ENCODE results near the gene RARA. TPM values are rescaled to one million over a fixed set of nuclear protein-coding genes. Genes with fewer than 3 reads are reported as not detected.
"Not testable (repeated sequence)": the region's sequence is repeated elsewhere in the genome, so short reads cannot be mapped to it uniquely, and the experiment has no call there.

RARA gene
- total RNA-seq, 1 experiment from 2014 or later: 10.6 TPM

GRCh38 chr17:40295488-40296436, 13.2 kb upstream of the RARA start:
- no peak for DNase-seq (ENCODE audit: extremely low read depth, low read depth)

DNA sequence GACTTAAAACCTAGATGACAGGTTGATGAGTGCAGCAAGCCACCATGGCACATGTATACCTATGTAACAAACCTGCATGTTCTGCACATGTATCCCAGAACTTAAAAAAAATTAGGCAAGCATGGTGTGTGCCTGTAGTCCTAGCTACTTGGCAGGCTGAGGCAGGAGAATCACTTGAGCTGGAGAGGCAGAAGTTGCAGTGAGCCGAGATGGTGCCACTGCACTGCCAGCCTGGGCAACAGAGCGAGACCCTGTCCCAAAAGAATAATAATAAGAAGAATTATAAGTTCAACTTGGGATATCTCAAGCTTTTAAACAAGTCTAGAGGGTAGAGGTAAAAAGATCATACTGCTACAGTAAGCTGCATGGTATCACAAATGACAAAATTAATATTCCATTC, 11.5 kb upstream of the RARA start:
- DNase-seq (ENCODE audit: extremely low read depth, low read depth): no peak

- DNase-seq (ENCODE audit: extremely low read depth, low read depth): no peak
Observed at GRCh38 chr17:40298726-40299125, 10.3 kb upstream of the RARA start.

DNA sequence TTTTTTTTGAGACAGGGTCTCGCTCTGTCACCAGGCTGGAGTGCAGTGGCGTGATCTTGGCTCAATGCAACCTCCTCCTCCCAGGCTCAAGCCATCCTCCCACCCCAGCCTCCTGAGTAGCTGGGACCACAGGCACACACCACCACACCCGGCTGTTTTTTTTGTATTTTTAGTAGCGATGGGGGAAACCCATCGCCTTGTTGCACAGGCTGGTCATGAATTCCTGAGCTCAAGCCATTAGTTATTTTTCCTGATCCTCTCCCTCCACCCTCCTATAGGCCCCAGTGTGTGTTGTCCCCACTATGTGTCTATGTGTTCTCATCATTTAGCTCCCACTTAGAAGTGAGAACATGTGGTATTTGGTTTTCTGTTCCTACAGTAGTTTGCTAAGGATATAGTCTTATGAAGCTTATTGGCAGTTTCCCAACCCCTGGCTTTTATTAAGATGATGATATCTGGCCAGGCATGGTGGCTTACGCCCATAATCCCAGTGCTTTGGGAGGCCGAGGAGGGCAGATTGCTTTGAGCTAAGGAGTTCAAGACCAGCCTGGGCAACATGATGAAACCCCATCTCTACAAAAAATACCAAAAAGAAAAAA, 9.7 kb upstream of the RARA start:
- DNase-seq (ENCODE audit: extremely low read depth, low read depth): not testable (repeated sequence)

DNA sequence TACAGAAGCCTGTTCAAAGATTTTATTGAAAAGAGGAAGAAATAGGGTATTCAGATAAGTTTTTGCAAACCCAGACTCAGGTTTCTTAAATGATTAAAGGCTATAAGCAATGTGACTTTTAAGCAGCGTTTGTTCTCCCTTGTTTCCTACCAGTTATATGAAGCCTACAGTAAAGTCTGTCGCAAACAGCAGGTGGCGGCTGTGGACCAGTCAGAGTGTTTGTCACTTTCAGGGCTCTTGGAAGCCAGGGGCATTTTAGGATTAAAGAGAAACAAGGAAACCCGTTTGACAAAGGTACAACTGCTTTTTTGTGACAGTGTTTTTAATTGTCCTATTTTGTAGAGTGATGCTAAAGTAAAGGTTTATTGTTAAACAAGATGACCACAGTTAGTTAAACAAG, 7.7 kb upstream of the RARA start:
- DNase-seq (ENCODE audit: extremely low read depth, low read depth): peak; percentile 31

DNA sequence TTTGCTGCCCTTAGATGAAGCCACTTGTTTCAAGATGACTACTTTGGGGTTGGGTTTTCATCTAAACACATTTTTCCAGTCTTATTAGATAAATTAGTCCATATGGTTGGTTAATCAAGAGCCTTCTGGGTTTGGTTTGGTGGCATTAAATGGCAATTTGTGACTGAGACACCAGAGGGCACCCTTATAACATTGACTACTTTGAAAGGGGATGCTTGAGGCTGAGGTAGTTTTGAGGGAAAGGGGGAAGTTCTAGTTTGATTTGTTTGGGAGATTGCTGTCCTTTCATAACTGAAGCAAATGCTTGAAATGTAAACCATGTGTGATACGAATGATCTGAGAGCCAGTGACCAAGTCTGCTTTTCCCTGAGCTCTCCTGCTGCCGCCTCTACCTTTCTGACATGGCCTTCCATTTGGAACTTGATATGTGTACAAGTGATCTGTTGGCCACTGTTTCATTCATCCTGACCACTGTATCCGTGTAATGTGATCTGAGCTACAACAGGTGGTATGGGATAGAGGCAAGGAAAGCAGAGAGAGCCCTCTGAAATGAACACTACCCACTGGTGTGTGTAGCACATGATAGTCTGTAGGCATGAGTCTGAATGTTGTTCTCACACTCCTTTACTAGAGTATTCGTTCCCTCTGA, 5.8 kb upstream of the RARA start:
- peak; percentile 65 for DNase-seq (ENCODE audit: extremely low read depth, low read depth)

DNA sequence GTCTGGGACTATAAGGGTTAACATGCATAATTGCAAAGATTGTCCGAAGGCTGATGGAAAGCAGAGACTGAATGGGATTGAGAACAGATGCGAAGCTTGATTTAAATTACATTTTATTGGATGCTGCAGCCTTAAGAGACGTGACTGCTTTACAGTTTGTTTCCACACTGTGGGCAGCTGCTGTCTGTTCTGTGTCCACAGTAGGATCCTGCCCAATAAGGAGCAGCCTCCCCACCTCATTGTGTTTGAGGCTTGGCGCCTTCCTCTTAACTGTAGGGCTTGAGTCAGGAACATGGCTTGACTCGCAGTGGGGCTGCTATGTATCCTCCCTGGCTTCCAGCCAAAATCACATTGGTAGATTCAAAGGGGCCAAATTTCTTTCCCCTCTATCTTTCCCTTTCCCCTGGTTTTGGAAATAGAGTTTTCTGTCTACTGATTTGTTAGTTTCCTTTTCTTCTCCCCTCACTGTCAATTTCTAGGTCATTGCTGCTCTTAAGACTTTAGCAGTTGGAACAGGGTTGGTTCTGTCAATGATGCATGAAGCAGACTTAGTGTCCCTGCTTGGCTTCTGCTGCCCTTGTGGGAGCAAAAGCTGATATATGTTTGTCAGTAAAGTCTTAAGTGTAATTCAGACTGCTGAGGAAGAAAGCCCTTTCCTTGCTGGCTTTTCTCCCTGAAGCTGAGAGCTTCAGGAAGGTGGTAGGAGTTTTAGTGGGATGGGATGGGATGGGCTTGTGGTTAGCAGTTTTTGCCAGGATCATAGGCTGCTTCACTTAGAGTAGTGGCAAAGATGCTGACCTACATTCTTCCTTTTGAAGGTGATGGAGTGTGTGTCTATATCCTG, 5.0 kb upstream of the RARA start:
- no peak for DNase-seq (ENCODE audit: extremely low read depth, low read depth)

DNA sequence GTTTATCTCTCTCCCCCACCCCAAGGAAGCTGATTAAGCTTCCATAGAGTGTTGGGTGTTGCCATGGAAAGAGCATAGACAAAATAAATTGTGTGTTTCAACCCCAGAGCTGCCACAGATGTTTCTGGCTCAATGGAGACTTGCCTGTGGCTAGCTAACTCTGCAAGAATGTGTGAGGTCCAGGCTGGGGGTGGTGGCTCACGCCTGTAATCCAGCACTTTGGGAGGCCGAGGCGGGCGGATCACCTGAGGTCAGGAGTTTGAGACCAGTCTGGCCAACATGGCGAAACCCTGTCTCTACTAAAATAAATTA, 4.5 kb upstream of the RARA start:
- DNase-seq (ENCODE audit: extremely low read depth, low read depth): not testable (repeated sequence)

DNA sequence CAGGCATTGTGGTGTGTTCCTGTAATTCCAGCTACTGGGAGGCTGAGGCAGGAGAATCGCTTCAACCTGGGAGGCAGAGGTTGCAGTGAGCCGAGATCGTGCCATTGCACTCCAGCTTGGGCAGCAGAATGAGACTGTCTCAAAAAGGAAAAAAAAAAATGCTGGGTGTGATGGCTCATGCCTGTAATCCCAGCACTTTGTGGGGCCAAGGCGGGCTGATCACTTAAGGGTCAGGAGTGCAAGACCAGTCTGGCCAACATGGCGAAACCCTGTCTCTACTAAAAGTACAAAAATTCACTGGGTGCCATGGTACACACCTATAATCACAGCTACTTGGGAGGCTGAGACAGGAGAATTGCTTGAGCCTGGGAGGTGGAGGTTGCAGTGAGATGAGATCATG, 4.1 kb upstream of the RARA start:
- not testable (repeated sequence) for DNase-seq (ENCODE audit: extremely low read depth, low read depth)

- no peak for DNase-seq (ENCODE audit: extremely low read depth, low read depth)
Observed at GRCh38 chr17:40306395-40306794, 2.6 kb upstream of the RARA start.

DNA sequence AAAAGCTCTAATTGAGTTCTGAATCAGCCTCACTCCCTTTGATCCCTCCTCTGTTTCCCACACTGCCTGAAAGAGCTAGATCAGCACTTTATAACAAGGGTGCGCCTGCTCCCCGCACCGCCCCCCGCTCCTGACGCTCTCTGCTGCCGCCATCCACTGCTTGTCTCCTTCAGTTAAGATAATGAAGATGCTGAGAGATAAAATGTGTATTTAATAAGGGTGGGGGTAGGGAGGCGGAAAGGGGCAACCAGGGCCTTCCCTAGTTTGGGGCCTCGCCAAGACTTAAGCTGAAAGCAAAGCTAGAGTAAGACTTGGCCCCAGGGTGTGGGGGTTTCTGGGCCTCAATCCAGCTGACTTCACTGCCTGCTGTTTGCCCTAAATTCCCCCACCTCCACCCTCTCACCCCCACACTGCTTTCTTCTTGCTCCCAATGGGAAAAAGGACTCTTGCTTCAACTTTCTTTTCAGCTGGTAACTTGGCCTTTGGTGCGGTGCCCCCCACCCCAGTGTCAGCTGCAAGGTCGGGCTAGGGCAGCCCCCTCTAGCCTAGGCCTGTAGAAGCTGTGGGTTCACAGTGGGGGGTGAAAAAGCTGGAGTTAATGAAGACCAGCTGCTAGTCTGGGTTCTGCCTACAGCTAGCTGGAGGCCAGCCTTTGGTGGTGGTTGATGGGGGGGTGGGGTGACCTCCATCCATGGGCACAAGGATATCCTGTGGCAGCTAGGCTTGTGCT, 1.8 kb upstream of the RARA start:
- DNase-seq (ENCODE audit: extremely low read depth, low read depth): no peak

DNA sequence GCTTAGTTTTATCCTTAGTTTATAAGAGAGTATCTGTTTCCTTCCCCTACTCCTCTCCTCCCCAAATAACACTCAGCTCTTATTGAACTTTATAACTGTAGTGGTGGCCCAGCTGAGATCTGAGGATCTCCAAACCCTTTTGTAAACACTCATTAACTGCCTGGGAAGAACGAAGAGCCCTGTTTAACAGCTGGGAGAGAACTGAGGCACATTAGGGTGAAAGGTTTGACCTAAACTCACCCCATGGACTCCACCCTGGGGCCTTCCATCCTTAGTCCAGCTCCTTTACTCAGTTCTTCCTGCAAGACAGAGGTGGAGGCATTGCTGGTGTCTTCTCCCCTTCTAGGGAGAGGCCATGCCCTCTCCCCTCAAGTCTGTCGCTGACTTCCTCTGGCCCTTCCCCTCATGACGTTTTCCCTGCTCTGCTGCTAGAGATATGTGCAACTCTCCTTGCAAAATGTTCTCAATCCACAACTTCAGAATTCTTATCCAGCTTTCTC, 1.2 kb upstream of the RARA start:
- DNase-seq (ENCODE audit: extremely low read depth, low read depth): no peak

DNA sequence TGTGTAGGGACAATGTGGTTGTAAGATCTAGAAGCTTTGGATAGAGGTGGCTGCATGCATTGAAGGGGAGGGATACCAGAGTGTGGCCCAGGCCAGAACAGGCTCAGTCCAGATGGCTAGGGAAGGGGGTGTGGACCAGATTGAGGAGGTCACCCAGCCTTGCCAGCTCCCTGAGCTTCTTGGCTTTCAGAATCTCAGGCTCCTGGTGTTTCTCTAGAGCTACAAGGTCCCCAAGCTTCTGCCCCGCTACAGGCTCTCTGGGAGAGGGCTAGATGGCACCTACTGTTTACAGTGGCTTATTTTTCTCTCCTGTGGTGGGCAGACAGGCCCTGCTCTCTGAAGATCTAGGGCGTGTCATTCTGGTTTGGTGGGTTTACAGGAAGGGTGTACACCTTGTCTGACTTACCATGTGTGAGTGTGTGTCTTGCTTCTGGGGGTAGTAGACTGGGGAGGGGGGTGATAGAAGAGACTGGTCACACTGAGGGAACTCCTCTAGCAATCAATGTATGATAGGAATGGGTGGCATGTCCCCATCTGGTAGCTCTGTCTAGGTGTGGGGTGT, 1.1 kb downstream of the RARA start:
- no peak for DNase-seq (ENCODE audit: extremely low read depth, low read depth)

DNA sequence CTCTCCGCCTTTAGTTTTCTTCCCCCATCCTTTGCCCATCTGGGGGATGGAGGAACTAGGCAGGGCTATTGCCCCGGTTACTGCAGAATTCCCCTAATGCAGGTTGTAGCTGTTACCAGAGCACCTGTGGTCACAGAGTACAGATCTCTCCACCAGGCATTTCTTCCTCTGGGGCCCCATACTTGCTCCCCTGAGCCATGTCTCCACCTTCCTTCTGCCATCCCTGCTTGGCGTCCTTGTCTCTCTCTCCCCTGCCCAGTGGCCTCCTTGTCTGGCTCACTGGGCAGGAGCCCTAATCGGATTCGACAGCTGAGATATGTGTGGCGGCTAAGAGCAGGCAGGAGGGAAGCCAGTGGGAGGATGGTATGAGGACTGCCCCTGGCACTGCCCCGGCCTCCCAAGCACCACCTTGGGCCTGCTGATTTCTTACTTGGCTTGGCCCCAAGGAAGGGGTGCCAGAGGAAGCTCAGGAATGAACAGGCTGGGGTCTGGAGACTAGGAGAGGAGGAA, 2.0 kb downstream of the RARA start:
- DNase-seq (ENCODE audit: extremely low read depth, low read depth): no peak

DNA sequence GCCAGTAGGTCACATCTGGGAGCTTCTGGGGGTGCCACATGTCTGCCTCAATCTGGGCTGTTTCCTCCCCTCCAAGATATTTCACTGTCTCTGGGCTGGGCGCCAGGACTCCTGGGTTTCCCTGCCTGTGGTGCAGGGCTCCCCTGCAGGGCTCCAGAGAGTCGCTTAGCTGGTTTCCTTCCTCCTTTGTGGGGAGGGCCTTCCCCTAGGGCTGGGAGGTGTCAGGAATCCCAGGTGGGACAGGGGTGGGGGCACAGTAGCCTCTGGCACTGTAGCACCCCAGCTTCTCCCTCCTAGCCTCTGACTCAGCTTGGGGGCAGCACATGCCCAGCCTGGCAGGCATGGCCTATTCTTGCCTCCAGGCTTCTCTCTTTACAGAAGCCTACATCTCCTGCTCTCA, 2.6 kb downstream of the RARA start:
- no peak for DNase-seq (ENCODE audit: extremely low read depth, low read depth)

- no peak for DNase-seq (ENCODE audit: extremely low read depth, low read depth)
Observed at GRCh38 chr17:40312131-40312731, 3.3 kb downstream of the RARA start.

DNA sequence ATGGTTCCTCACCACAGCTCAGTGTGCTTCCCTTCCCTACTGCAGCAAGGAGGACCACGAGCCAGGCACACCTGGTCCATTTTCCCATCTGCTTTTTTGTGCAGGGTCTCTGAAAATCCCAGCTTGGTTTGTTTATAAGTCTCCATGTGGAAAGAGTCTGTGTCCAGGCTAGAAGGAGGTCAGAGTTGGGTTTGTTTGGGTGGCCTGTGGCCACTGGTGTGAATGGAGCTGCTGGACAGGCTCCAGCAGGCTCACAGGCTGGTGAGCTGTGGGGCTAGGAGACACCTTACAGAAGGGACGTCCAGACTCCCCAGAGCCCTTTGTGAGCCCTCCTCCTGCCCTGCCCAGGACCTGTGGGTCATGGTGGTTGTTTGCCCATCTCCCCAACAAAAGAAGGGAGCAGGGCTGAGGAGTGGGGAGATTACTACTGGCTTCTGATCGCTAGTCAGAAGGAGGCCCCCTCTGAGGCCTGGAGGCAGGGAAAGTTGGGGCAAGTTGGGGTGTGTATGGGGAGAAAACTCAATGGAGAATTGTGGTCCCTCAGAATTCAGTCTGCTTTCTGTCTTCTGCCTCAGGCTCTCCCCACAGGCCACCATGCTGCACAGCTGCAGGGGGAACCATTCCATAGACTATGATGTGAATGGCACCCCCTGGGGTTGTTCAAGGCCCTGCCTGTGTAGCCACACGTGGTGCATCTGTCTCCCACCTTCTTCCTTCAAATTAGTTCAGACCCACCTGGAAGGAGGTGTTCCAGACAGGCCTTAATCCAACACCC, 4.1 kb downstream of the RARA start:
- DNase-seq (ENCODE audit: extremely low read depth, low read depth): no peak

All from NCI-H460 (cell line).